MM.1S (cell line): ENCODE results near the gene RPS6KC1.

Experiments
- DNase-seq: peaks from one replicate; pipeline ENCODE4 v3.0.0-alpha.2; 2015
- H2AFZ ChIP-seq: fragments of 300-600 bp; sonication (generic); 2 replicates; pipeline ENCODE4 v1.6.0; 2016; ENCODE audit warnings: antibody characterized with exemption, low read length
- H3F3A ChIP-seq: fragments of 300-600 bp; sonication (generic); 2 replicates; pipeline ENCODE4 v1.6.1; 2016; ENCODE audit warnings: mild to moderate bottlenecking, antibody characterized with exemption, low read length, moderate library complexity, mixed read lengths; ENCODE audit not compliant: insufficient read depth
- H3K27ac ChIP-seq: fragments of 300-600 bp; sonication (generic); 2 replicates; pipeline ENCODE4 v1.5.1; 2016; ENCODE audit warnings: mild to moderate bottlenecking, low read length
- H3K27me3 ChIP-seq: fragments of 300-600 bp; sonication (generic); replicated peaks from 2 replicates; pipeline ENCODE4 v1.6.0; 2016; ENCODE audit warnings: low read length; ENCODE audit not compliant: insufficient read depth
- H3K36me3 ChIP-seq: fragments of 300-600 bp; sonication (generic); replicated peaks from 2 replicates; pipeline ENCODE4 v1.6.1; 2016; ENCODE audit warnings: mild to moderate bottlenecking, low read length, mixed read lengths; ENCODE audit not compliant: insufficient read depth
- H3K4me1 ChIP-seq: fragments of 300-600 bp; sonication (generic); 2 replicates; pipeline ENCODE4 v1.6.1; 2016; ENCODE audit warnings: low read length, mixed read lengths
- H3K4me2 ChIP-seq: fragments of 300-600 bp; sonication (generic); 2 replicates; pipeline ENCODE4 v1.6.0; 2016; ENCODE audit warnings: low read depth, low read length
- H3K4me3 ChIP-seq: fragments of 300-600 bp; sonication (generic); 2 replicates; pipeline ENCODE4 v1.5.1; 2016; ENCODE audit warnings: low read length, mixed read lengths
- H3K79me2 ChIP-seq: fragments of 300-600 bp; sonication (generic); 2 replicates; pipeline ENCODE4 v1.6.1; 2016; ENCODE audit warnings: mixed run types, low read length, mixed read lengths
- H3K9ac ChIP-seq: fragments of 300-600 bp; sonication (generic); 2 replicates; pipeline ENCODE4 v1.6.1; 2016; ENCODE audit warnings: low read length, mixed read lengths
- H3K9me2 ChIP-seq: fragments of 300-600 bp; sonication (generic); replicated peaks from 2 replicates; pipeline ENCODE4 v1.6.1; 2016; ENCODE audit warnings: mild to moderate bottlenecking, low read length, mixed read lengths; ENCODE audit not compliant: insufficient read depth
- H3K9me3 ChIP-seq: fragments of 300-600 bp; sonication (generic); replicated peaks from 2 replicates; pipeline ENCODE4 v1.6.1; 2016; ENCODE audit warnings: mild to moderate bottlenecking, low read length, mixed read lengths; ENCODE audit not compliant: insufficient read depth
- H4K20me1 ChIP-seq: fragments of 300-600 bp; sonication (generic); 2 replicates; pipeline ENCODE4 v1.6.1; 2016; ENCODE audit warnings: mild to moderate bottlenecking, low read length, moderate library complexity, mixed read lengths; ENCODE audit not compliant: insufficient read depth
- EZH2 ChIP-seq: fragments of 300-600 bp; sonication (generic); optimal IDR thresholded peaks from 2 replicates; pipeline ENCODE3; 2017; ENCODE audit warnings: low read depth, mild to moderate bottlenecking, antibody characterized with exemption, low read length, mixed read lengths
- EZH2phosphoT487 ChIP-seq: fragments of 300-600 bp; sonication (generic); IDR thresholded peaks from 2 replicates; pipeline ENCODE4 v1.6.1; 2018; ENCODE audit warnings: antibody characterized with exemption, low read length
- TF ChIP-seq, protein P1 (sequence below): fragments of 300-600 bp; sonication (generic); IDR thresholded peaks from 2 replicates; pipeline ENCODE4 v1.5.1; 2016; ENCODE audit warnings: antibody characterized with exemption, low read length, mixed read lengths

RPS6KC1 gene

DNA sequence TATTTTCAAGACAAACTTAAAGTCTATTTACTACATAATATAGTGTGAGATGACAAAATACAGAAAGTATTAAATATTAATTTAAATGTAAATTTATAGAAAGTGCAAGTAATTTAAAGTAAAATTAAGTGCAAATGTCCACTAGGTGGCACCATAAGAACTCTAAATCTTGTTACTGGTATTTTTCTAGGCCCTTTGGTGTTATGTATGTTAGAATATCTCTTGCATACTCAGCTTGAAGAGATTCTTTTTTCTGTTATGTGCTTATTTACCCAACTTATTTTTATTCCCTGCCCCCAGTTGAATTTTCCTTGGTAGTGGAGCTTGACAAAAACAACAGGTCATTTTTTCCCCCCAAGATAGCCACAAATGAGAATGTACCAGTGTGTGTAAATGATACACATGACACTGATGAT lies 71.5 kb downstream of the RPS6KC1 start:
- no peak overlapping the region for H3K9ac ChIP-seq
- peaks cover 6% of the 10 kb centered on the region for H3K4me1 ChIP-seq
- no peaks in the 10 kb centered on the region for H3F3A ChIP-seq
- H3K27me3 ChIP-seq, result no peaks in the 10 kb centered on the region
- H4K20me1 ChIP-seq, result no peaks in the 10 kb centered on the region
- H3K4me2 ChIP-seq, result no peak overlapping the region
- H3K27ac ChIP-seq, result no peak overlapping the region
- no peaks in the 10 kb centered on the region for H3K9me2 ChIP-seq
- H3K4me3 ChIP-seq, result no peak overlapping the region
- H3K79me2 ChIP-seq, result no peaks in the 10 kb centered on the region
- DNase-seq, result peak; percentile 74
- no peaks in the 10 kb centered on the region for H3K9me3 ChIP-seq
- H2AFZ ChIP-seq, result no peak overlapping the region
- TF ChIP-seq, protein P1, sequence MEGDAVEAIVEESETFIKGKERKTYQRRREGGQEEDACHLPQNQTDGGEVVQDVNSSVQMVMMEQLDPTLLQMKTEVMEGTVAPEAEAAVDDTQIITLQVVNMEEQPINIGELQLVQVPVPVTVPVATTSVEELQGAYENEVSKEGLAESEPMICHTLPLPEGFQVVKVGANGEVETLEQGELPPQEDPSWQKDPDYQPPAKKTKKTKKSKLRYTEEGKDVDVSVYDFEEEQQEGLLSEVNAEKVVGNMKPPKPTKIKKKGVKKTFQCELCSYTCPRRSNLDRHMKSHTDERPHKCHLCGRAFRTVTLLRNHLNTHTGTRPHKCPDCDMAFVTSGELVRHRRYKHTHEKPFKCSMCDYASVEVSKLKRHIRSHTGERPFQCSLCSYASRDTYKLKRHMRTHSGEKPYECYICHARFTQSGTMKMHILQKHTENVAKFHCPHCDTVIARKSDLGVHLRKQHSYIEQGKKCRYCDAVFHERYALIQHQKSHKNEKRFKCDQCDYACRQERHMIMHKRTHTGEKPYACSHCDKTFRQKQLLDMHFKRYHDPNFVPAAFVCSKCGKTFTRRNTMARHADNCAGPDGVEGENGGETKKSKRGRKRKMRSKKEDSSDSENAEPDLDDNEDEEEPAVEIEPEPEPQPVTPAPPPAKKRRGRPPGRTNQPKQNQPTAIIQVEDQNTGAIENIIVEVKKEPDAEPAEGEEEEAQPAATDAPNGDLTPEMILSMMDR, result peak; percentile 46
- TF ChIP-seq EZH2phosphoT487 (no peak), EZH2 (no peak)
- H3K36me3 ChIP-seq, result no peaks in the 10 kb centered on the region

DNA sequence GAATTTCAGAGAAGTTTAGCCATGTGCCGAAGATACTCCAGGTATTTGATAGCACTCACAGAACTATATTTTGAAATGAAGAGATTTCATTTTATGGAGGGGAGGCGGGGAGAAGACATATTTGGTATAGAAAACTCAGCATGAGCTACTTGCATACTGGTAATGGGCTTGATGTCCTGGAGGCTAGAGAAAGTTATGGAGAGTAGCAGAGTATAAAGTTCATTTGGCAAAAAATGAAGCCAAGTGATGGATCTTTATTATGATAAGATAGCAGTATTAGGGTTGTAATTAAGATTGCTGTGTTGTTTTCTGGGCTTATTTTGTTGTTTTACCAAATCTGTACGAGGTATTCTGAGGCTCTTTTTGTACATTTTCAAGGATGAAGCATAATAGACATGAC lies 72.0 kb downstream of the RPS6KC1 start:
- DNase-seq, result no peak

DNA sequence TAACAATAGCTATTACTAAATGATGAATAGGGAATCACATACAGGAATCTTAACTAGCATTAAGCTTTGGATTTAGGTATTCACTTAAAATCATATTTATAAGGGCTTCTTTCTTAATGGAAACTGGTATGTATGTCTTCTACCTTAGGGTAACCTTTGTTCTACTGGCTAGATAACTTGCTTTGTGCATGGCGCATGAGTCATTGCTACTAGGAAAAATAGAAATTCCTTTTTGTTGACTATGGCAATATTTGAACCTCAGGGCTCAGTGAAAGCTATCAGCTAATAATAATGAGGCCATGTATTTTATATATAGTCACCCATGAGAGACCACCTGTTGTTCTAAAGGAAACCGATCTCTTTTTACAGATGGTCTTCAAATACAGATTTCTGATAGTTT lies 72.5 kb downstream of the RPS6KC1 start:
- H3K9ac ChIP-seq, result no peak overlapping the region
- no peaks in the 10 kb centered on the region for H3K27me3 ChIP-seq
- H3K9me3 ChIP-seq, result no peaks in the 10 kb centered on the region
- DNase-seq, result no peak
- H3K27ac ChIP-seq, result no peak overlapping the region
- H3K9me2 ChIP-seq, result no peaks in the 10 kb centered on the region
- H3K36me3 ChIP-seq, result no peaks in the 10 kb centered on the region
- H3K4me3 ChIP-seq, result no peak overlapping the region
- TF ChIP-seq, protein P1, result no peak
- no peak overlapping the region for H2AFZ ChIP-seq
- H3K4me2 ChIP-seq, result no peak overlapping the region
- peaks cover 6% of the 10 kb centered on the region for H3K4me1 ChIP-seq
- H3F3A ChIP-seq, result no peaks in the 10 kb centered on the region
- H3K79me2 ChIP-seq, result no peaks in the 10 kb centered on the region
- no peaks in the 10 kb centered on the region for H4K20me1 ChIP-seq

More for the DNA sequence above, 72.0 kb downstream of the RPS6KC1 start:
- Histone ChIP-seq H2AFZ (no peak overlapping the region), H3K4me3 (no peak overlapping the region), H3F3A (no peaks in the 10 kb centered on the region), H3K9me2 (no peaks in the 10 kb centered on the region), H3K4me2 (no peak overlapping the region), H3K9ac (no peak overlapping the region), H4K20me1 (no peaks in the 10 kb centered on the region), H3K9me3 (no peaks in the 10 kb centered on the region), H3K4me1 (peaks cover 6% of the 10 kb centered on the region), H3K36me3 (no peaks in the 10 kb centered on the region), H3K27me3 (no peaks in the 10 kb centered on the region), H3K79me2 (no peaks in the 10 kb centered on the region), H3K27ac (no peak overlapping the region)
- TF ChIP-seq EZH2phosphoT487 (no peak), EZH2 (no peak)
- TF ChIP-seq, protein P1, result no peak
